Skeletal muscle satellite cell (primary cell): ENCODE results near the gene ABCA8. TPM values are rescaled to one million over a fixed set of nuclear protein-coding genes. Genes with fewer than 3 reads are reported as not detected.
"Not testable (repeated sequence)": the region's sequence is repeated elsewhere in the genome, so short reads cannot be mapped to it uniquely, and the experiment has no call there.

Source experiments
- H3K27me3 ChIP-seq: 2 replicates; pipeline ENCODE4 v1.7.0; 2013; ENCODE audit warnings: low read length; ENCODE audit not compliant: control insufficient read depth, insufficient read depth
- H3K36me3 ChIP-seq: 2 replicates; pipeline ENCODE4 v1.7.0; 2013; ENCODE audit warnings: mild to moderate bottlenecking, control low read depth, low read length; ENCODE audit not compliant: insufficient read depth
- H3K4me1 ChIP-seq: 2 replicates; pipeline ENCODE4 v1.7.0; 2013; ENCODE audit warnings: low read length; ENCODE audit not compliant: control insufficient read depth, insufficient read depth
- H3K4me2 ChIP-seq: 2 replicates; pipeline ENCODE4 v1.7.0; 2013; ENCODE audit warnings: mild to moderate bottlenecking, low read length
- H3K4me3 ChIP-seq: 2 replicates; pipeline ENCODE4 v1.7.0; 2013; ENCODE audit warnings: low read length
- H3K9ac ChIP-seq: 2 replicates; pipeline ENCODE4 v1.7.0; 2013; ENCODE audit warnings: mild to moderate bottlenecking, low read depth, low read length, moderate library complexity
- H3K9me3 ChIP-seq: replicated peaks from 2 replicates; pipeline ENCODE4 v1.7.0; 2013; ENCODE audit warnings: mild to moderate bottlenecking, control low read depth, low read length
- total RNA-seq: library from RNA; depleted of rRNA; stranded (reverse); fragments of >200 nt; gene quantifications from 2 replicates; pipeline ENCODE4 v1.2.3, GENCODE V29; 2012; rRNA removed

ABCA8 gene
- 9.6 and 12.9 TPM in 2 replicates for total RNA-seq

DNA sequence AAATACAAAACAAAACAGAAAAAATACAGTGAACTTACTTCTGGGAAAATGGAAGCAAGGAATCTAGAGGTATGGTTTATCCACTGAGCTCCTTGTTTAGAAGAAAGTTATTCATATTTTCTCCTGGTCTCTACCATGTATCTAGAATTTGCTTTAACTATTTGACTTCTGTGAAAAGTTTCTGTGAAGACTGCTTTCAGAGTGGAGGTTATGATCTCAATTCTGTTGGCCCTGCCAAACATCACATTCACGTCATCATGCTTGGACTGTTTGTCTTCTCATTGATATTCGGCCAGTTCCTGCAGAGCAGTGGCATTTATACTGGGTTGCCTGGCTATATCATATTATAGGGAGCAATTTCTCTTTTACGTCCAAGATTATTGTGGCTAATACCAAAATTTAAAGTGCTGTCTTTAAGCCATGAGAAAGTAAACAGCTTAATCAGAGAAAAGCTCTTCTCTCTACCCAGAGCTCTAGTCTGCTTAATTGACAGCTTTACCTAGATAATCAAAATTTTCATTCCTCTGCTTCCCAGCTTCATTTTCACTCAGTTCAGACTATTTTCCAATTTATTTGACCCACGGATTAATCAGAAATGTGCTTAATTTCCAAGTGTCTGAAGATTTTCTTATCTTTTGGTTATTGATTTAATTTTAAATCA, at the start of gene ABCA8:
ABCA8 (minus strand) TSS at position 212 of the 661 bp plus-strand sequence. CDS start 13,358 bp downstream, outside the sequence.
- Histone ChIP-seq H3K4me2 (peak within 1 kb of the TSS; percentile 83), H3K36me3 (no peaks in the 10 kb centered on the region), H3K4me3 (peak within 1 kb of the TSS; percentile 69), H3K27me3 (no peaks in the 10 kb centered on the region), H3K9me3 (no peaks in the 10 kb centered on the region), H3K4me1 (peaks cover 13% of the 10 kb centered on the region), H3K9ac (peak within 1 kb of the TSS; percentile 86)

DNA sequence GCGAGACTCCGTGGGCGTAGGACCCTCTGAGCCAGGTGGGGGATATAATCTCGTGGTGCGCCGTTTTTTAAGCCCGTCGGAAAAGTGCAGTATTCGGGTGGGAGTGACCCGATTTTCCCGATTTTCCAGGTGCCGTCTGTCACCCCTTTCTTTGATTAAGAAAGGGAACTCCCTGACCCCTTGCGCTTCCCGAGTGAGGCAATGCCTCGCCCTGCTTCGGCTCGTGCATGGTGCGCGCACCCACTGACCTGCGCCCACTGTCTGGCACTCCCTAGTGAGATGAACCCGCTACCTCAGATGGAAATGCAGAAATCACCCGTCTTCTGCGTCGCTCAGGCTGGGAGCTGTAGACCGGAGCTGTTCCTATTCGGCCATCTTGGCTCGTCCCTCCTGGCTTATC, 49.6 kb upstream of the ABCA8 start:
- H3K27me3 ChIP-seq, H3K9me3 ChIP-seq, H3K4me3 ChIP-seq, H3K36me3 ChIP-seq, H3K4me2 ChIP-seq, H3K9ac ChIP-seq, H3K4me1 ChIP-seq: not testable (repeated sequence)

DNA sequence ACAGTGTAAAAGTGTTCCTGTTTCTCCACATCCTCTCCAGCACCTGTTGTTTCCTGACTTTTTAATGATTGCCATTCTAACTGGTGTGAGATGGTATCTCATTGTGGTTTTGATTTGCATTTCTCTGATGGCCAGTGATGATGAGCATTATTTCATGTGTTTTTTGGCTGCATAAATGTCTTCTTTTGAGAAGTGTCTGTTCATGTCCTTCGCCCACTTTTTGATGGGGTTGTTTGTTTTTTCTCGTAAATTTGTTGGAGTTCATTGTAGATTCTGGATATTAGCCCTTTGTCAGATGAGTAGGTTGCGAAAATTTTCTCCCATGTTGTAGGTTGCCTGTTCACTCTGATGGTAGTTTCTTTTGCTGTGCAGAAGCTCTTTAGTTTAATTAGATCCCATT, 44.6 kb upstream of the ABCA8 start:
- not testable (repeated sequence) for H3K4me3 ChIP-seq, H3K4me1 ChIP-seq, H3K36me3 ChIP-seq, H3K27me3 ChIP-seq, H3K9ac ChIP-seq, H3K4me2 ChIP-seq, H3K9me3 ChIP-seq

DNA sequence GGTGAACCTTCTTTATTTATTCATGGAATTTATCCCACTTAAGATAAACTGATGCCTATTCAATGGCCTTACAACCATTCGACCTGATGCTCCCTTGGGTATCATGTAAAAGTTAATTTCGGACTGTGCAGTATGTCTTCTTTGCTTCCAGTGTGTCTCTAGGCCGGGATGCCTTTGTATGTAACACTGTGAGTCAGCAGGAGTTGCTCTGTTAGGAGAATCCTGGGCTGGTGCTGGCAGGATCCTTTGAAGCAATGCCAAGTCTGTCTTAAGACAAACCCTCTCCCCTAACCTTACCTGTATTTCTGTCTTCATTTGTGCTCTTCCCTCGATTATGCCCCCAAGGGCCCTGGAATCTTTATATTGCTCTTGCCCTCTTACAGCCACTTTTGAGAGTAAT, 37.9 kb upstream of the ABCA8 start:
- no peak overlapping the region for H3K4me3 ChIP-seq
- no peaks in the 10 kb centered on the region for H3K36me3 ChIP-seq
- no peaks in the 10 kb centered on the region for H3K27me3 ChIP-seq
- no peak overlapping the region for H3K4me2 ChIP-seq
- no peaks in the 10 kb centered on the region for H3K4me1 ChIP-seq
- no peaks in the 10 kb centered on the region for H3K9me3 ChIP-seq
- H3K9ac ChIP-seq, result no peak overlapping the region

DNA sequence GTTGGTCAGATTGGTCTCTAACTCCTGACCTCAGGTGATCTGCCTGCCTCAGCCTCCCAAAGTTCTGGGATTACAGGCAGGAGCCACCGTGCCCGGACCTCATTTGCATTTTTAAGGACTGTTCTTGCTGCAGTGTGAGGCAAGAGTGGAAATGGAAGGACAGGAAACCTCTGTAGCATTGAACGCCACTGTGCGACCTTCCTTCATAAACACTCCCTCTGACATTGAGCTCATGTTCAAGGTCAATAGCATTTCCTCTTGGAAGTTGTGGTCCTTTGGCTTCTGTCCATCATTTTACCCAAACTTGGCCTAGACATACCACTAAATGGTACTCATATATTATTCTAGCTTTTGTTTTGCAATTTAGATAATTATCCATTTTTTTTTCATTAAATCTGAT, 32.8 kb upstream of the ABCA8 start:
- Histone ChIP-seq H3K4me1 (no peaks in the 10 kb centered on the region), H3K4me3 (no peak overlapping the region), H3K9ac (no peak overlapping the region), H3K27me3 (no peaks in the 10 kb centered on the region), H3K36me3 (no peaks in the 10 kb centered on the region), H3K9me3 (no peaks in the 10 kb centered on the region), H3K4me2 (no peak overlapping the region)

- peaks cover 9% of the 10 kb centered on the region for H3K4me1 ChIP-seq
- H3K27me3 ChIP-seq, result peaks cover 5% of the 10 kb centered on the region
- no peaks in the 10 kb centered on the region for H3K9me3 ChIP-seq
- peak overlapping the region; percentile 64 for H3K4me2 ChIP-seq
- H3K9ac ChIP-seq, result no peak overlapping the region
- H3K36me3 ChIP-seq, result no peaks in the 10 kb centered on the region
- no peak overlapping the region for H3K4me3 ChIP-seq
Measured at GRCh38 chr17:68981288-68981687, 26.1 kb upstream of the ABCA8 start.

DNA sequence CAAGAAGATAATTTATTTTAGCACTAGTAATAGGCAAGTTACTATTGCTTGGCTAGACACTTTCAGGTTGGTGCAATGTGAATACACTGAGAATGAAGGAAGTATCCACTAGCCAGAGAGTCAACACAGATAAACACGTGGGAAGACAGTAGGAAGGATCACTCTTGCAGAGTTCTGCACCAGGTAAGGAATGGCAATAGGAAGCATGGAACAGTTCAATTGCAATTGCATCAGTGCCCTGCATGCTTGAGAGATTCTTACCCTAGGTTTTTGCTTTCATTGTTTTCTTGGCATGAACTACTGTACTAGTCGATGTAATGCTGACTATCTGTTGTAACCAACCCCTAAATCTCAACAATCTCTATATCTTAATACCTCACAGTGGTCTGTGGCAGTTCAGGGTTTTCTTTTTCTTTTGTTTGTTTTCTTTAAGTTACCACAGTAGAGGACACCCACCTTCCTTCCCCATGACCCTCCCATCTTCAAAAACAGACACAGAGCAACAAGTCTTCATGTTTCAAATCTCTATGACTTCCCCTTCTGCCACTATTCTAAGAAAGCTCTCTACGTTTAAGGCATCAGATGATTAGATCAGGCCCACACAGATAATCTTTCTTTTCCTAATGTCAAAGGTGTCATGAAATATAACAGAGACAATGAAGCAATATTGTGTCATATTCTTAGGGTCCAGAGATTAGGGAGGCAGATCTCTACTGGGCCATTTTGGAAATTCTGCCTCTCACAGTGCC, 18.1 kb upstream of the ABCA8 start:
- H3K4me1 ChIP-seq, result no peaks in the 10 kb centered on the region

GRCh38 chr17:68972119-68972704, 17.0 kb upstream of the ABCA8 start:
- no peak overlapping the region for H3K9ac ChIP-seq
- no peak overlapping the region for H3K4me2 ChIP-seq
- no peaks in the 10 kb centered on the region for H3K27me3 ChIP-seq

More for the DNA sequence above, 18.1 kb upstream of the ABCA8 start:
- H3K27me3 ChIP-seq, result no peaks in the 10 kb centered on the region
- no peaks in the 10 kb centered on the region for H3K36me3 ChIP-seq
- H3K4me3 ChIP-seq, result no peak overlapping the region
- no peak overlapping the region for H3K4me2 ChIP-seq
- H3K9ac ChIP-seq, result no peak overlapping the region
- no peaks in the 10 kb centered on the region for H3K9me3 ChIP-seq

GRCh38 chr17:68969101-68969500, 13.9 kb upstream of the ABCA8 start:
- Histone ChIP-seq H3K9me3 (no peaks in the 10 kb centered on the region), H3K4me2 (no peak overlapping the region), H3K9ac (no peak overlapping the region), H3K27me3 (no peaks in the 10 kb centered on the region), H3K4me3 (no peak overlapping the region), H3K36me3 (no peaks in the 10 kb centered on the region), H3K4me1 (no peaks in the 10 kb centered on the region)

More at GRCh38 chr17:68972119-68972704, 17.0 kb upstream of the ABCA8 start:
- no peaks in the 10 kb centered on the region for H3K36me3 ChIP-seq
- no peaks in the 10 kb centered on the region for H3K9me3 ChIP-seq
- H3K4me3 ChIP-seq, result no peak overlapping the region
- no peaks in the 10 kb centered on the region for H3K4me1 ChIP-seq

- Histone ChIP-seq H3K9ac (no peak overlapping the region), H3K27me3 (no peaks in the 10 kb centered on the region), H3K4me1 (peaks cover 6% of the 10 kb centered on the region), H3K4me3 (no peak overlapping the region), H3K4me2 (no peak overlapping the region), H3K9me3 (no peaks in the 10 kb centered on the region), H3K36me3 (no peaks in the 10 kb centered on the region)
Measured at GRCh38 chr17:68963958-68964357, 8.8 kb upstream of the ABCA8 start.

- peak overlapping the region; percentile 46 for H3K4me2 ChIP-seq
- H3K4me3 ChIP-seq, result no peak overlapping the region
Measured at GRCh38 chr17:68961214-68961882, 6.2 kb upstream of the ABCA8 start.

More at GRCh38 chr17:68961214-68961882, 6.2 kb upstream of the ABCA8 start:
- peaks cover 6% of the 10 kb centered on the region for H3K4me1 ChIP-seq
- H3K9me3 ChIP-seq, result no peaks in the 10 kb centered on the region
- no peak overlapping the region for H3K9ac ChIP-seq
- no peaks in the 10 kb centered on the region for H3K27me3 ChIP-seq
- H3K36me3 ChIP-seq, result no peaks in the 10 kb centered on the region
